ENCODE data around the gene EIF3K.

Gene EIF3K

DNA sequence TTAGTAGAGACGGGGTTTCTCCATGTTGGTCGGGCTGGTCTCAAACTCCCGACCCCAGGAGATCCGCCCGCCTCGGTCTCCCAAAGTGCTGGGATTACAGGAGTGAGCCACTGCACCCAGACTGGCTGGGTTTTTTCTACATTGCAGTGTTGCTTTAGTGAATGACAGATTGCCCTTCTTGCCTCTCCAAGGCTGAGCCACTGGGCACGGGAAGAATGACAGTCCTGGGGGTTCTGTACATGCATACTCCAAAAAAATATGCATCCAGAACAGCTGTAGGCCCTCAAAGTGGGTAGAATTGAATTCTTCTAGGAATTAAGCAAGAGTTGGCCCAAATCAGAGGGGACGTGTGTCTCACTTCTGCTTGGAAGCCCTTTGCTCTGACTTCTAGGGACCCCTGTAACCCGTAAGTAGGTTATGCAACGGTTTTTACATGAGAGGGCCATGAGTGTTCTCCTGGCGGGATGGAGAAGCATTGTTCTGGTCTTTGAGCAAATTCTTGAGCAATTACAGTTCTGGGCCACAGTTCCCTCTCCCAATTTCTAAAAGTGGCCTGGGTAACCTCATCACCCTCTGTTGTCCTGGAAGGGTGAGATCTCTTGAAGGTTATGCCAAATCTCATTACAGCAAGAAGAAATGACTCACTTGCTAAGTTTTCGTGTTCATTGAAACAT, 32.1 kb downstream of the EIF3K start:
- no peak for DNase-seq

DNA sequence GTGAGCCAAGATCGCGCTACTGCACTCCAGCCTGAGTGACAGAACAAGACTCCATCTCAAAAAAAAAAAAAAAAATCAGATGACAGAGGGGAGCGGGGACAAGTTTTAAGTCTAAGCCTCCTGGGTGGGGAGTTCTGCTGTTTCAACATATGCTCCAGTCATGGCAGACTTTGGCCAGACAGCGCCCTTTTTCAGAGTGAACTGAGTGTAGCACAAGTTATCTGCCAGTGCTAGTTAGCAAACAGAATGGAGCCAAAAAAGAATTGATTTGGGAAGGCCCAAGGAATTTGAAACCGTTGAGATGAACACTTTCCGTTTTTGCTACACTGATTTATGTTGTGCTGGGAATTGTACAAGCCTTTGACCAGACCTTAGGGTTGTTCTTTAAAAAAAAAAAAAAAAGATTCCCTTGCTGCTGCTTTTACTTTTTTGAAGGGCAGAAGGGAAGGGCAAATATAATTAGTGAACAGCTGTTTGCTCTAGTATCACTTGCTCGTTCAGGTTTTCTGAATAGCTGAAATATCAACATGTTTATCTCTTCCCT, 34.1 kb downstream of the EIF3K start:
- DNase-seq, result no peak

DNA sequence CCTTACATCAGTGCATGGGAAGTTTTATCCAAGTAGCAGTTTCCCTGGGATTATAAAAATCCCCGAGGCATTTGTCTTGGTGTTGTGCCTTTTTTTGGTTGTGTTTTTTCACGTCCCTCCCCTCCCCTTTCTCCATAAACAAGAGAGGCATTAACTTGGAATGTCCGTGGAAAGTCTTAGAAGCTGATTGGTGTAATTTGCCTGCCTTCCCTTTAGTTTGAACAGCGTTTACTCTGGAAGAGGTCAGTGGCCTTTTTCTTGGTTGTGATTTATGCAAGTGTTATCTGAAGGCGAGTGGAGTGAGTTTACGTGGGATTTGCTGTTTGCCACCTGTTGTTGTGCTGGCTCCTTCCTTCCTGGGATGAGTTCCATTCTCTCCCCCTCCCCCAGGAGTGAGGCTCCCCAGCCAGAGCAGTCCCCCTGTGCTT, 35.7 kb downstream of the EIF3K start:
- DNase-seq, result no peak

DNA sequence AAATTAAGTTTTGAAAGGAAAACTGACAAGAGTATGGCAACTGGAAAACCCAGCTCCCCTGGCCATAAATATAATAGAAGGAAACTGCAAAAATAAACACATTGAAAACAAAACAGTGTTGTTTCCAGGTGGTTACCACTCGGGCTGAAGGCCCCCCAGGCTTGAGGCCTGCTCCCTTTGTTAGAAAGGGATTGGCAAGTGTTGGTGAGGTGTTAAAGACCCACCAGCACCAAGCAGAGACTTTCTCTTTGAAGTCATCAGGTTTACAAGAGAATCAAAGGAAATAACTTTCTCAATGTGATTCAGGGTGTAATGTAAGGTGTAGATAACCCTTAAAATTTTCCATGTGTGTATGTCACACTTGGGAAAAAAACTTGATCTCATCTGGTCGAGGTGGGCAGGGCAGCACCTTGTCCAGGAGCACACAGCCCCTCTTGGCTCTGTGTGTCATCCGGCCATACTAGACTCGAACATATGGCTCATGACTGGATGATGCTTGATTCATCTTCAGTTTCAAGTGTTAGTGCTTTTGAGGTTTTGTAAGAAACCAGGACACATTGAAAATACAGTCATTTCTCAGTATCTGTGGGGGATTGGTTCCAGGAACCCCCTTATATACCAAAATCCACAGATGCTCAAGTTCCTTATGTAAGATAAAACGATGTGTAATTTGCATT, 36.3 kb downstream of the EIF3K start:
- no peak for DNase-seq

DNA sequence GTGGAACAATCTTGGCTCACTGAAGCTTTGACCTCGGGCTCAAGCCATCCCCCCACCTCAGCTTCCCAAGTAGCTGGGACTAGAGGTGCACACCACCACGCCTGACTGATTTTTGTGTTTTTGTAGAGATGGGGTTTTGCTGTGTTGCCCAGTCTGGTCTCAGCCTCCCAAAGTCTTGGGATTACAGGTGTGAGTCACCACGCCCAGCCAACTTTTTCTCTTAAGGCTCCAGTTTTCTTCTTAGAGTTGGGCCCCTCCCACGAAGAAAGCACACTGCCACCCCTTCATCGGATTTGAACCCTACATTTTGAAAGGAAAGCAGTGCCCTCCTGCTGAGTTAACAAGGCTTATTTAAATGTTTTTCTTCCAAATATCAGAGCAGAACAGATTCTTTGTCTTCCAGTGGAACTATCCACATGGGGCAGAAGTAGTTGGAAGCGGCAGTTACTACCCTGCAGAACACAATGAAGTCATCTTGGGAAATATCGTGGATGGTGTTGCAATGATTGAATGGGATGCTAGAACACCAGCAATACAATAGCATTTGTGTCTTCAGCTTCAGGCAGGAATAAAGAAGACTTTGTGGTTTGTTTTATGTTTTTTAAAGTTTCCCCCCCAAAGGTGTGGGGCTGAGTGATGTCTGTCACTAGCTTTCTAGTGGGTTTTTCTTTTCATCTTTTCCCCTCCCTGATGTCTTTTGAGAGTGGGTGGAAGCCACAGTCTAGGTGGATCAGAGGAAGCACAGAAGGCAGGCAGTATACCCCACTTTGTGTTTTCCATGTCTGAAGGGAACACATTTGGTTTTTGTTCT, 37.4 kb downstream of the EIF3K start:
- no peak for DNase-seq

DNA sequence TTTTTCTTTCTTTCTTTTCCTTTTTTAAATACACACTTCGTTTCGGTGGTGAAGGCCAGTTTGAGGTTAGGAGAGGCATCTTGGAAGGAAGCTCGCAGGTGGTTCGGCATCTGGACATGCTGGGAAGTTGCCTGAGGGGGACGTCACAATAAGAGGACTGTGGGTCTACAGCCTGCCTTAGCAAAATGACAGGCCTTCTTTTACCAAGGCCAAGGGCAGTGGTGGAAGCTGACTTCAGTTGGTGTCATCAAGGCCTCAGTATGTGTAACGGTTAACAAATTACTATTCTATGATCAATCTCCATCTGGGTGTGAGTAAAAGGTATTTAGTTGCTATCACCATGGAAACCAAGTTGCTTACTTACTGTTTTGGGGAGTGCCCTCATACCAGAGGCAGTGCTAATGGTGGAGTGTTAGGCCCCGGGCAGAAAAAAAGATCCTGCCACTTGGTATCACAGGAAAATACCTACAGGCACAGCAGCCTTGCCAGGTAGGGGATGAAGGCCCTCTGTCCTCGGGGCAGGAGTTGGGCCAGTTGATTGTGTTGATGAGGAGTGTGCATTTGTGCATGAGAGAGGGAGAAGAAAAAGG, 38.7 kb downstream of the EIF3K start:
- no peak for DNase-seq

DNA sequence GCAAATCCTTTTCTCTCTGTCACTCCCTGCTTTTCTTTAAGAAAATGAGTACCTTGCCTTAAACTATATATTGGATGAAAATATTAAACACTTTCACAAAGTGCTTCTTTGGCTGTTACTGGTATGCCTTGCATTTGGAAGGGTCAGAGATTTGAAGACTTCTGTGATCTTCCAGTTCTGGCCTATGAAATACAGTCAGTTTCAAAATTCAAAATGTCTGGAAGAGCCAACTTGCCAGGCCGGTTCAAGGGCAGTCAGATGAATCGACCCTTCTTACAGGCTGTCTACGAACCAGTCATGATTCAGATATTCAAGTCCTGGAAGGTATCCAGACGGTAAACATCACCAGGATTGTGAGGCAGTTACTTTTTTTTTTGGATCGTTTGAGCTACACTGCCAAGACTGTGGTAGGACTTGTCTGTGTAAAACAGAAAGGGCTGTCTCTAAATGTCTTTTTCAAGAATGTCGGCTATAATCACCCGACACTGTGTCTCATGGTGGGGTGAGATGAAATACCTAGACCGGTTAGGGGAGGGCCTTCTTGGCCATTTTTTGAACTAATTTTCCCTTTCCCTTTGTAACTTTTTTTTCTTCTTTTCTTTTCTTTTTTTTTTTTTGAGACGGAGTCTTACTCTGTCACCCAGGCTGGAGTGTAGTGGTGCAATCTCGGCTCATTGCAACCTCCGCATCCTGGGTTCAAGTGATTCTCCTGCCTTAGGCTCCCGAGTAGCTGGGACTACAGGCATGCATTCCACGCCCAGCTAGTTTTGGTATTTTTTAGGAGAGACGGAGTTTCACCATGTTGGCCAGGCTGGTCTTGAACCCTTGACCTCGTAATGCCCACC, 39.7 kb downstream of the EIF3K start:
- no peak for DNase-seq

DNA sequence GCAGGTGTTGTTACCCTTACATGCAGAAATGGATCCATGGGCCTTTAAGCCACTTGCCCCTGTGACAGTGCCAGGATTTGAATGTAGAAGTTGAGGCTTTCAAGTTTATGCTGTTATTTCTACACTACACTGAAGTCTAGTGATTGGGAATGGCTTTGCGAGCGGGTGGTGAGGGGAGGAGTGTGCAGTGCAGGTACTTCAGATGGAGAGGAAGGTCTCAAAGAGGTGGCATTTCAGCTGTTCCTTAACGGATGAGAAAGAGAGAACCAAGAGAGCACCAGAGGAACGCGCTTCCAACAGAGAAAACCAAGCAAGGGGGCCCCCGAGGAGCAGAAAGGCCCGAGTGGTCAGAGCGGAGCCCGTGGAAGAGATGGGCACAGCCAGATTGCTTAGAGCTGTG, 41.7 kb downstream of the EIF3K start:
- no peak for DNase-seq

DNA sequence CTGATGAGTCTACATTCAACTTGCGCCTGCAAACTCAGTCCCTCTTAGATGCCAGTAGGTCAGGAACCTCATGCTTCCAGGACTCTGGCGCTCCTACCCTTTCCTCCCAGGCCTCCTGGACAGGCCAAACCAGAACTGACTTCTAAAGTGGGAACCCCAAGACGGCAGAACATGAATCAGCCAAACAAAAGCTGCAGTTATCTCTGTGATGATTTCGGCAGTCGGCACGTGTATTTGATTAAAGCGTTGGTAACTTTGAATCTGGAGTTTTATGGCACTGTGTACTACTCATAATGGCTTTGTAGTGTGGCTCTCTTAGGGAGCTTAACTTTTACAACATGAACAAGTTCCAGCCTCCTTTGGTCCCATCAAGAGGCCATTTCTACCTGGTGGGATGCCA, 42.1 kb downstream of the EIF3K start:
- DNase-seq, result no peak

DNA sequence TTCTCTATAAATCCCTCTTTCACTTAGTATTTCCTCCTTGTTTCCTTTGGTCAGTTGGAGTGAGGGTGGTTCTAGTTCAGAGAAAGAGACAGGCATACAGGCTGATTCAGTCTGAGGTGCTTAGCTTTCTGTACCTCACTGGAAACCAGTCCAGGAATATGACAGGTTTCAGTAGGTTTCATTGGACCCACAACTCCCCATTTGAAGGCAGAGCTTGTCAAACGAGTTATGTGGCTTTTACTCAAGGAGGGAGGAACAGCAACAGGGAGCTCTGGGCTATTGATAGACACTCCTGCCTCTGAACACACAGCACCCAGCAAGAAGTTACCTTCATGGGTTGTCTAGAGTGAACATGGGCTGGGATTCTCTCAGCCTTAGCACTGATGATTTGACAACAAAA, 43.0 kb downstream of the EIF3K start:
- no peak for DNase-seq

DNA sequence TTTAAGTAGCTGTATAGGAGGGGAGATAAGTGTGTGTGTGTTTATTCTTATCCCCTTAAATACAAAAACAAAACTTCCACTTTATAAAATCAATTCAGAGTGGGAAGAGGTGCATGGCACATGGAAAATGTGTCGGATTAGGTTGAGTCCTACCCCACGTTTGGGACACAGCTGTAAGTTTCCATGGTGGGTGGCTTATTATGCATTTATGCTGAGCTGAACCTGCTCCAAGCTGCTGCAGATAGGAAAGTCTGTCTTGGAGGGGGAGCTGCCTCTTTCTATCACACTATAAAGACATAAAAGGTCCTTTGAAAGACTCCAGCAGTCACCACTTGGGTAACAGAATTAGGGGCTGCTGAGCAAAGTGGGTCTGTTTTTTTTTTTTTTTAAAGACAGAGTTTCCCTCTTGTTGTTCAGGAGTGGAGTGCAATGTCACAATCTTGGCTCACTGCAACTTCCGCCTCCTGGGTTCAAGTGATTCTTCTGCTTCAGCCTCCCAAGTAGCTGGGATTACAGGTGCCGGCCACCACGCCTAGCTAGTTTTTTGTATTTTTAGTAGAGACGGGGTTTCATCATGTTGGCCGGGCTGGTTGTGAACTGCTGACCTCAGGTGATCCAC, 43.7 kb downstream of the EIF3K start:
- DNase-seq, result no peak

DNA sequence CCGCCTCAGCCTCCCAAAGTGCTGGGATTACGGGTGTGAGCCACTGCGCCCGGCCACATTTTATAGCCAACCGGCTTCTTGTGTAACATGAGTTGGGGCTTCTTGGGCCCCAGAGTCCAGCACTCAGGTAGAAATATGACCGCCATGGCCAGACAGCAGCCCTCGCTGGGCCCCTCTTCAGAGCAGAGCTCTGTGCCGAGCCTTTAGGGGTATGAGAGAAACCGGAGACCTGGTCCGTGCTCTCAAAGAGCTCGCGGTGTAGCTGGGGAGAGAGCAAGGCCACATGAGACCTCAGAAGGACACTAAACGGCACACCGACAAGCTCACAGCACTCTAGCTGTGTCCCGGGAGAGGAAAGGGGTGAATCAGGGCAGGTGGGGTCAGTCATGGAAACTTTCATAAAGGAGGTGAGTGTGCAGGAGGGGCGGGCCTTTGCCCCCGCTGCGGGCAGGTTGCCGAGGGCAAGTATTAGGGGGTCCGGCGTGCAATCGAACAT, 44.2 kb downstream of the EIF3K start:
- DNase-seq, result no peak

DNA sequence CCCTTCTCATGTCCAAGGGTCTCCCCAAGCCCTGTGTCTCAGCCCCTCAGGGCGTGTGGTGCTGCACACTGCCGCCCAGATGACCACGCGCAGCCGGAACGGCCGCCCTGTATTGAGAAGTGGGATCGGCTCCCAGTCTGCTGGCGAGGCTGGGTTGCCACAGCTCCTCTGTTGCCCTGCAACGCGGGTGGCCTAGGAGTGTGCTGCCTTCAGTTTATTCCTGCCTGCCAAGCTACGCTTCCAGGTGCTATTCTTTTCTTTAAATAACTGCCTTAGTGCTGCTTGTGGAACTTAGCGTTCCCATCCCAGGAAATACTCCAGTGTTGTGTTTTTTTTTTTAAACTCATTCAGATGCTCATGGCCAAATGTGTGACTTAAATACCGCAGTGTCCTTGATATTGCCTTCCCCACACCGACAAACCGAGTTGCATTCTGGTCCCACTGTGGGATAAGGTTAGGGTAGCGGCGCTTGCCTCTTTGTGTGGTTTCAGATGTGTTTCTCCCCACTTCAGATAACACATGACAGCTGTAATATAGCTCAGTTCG, 45.0 kb downstream of the EIF3K start:
- DNase-seq, result no peak

DNA sequence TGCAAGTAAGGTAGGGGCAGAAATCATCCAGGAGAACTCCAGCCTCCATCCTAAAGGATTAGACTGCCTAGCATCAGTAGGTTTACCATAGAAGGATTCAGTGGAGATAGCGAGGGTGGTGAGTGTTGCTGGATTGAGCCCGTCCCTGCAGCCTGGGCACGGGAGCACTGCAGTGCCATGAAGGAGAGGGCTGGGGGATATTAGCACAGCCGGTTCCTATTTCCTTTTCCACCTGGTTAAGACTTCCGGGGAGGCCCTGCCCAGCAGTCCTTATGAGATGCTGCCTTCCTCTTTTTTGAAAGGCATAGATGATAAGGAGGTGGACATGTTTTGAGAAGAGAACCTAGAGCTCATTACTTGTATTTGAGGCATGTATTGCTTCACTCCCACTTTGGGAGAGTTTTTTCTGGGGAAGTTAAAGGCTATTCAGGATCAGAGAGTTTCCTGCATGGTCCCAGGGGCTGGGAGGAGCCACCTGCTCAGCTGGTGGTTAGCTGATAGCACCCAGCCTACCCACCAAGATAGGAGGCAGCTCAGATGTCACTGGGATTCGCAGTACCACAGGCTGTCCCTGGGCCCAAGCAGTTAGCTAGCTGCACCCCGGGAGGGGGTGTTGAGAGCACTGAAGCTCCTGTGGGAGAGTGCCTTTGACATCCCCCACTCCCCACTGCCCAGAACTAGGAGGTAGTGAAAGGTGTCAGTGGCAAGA, 45.7 kb downstream of the EIF3K start:
- no peak for DNase-seq

DNA sequence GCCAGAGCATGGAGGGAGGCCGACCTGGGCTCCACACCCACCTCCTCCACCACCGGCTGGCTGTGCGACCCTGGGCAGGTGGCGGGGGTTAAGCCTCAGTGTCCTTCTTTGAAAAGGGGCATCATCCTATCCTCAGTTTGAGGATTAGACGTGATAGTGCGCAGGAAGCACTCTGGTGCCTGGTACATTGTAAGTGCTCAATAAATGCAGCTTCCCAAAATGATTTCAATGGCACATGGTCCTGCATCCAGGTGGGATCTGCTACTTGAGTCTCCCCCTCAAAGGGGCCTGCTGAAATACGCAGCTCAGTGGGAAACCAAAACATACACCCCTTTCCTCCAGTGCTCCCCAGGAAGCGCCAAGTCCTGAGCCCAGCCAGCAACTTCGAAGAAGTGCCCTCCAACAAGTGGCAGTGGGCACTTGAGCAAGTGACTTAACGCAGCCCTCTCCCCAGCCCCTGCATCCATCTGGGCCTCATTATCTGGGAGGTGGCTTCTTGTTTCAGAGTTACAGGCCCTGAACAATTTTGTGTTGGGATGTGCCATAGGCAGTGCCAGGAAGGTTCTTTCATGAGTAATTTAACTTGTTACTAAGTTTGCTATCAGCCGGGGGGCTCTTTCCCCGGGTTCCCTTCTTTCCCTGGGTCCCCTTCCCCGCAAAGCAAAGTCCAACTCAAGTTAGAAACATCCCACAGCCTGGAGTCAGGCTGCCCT, 46.4 kb downstream of the EIF3K start:
- no peak for DNase-seq

DNA sequence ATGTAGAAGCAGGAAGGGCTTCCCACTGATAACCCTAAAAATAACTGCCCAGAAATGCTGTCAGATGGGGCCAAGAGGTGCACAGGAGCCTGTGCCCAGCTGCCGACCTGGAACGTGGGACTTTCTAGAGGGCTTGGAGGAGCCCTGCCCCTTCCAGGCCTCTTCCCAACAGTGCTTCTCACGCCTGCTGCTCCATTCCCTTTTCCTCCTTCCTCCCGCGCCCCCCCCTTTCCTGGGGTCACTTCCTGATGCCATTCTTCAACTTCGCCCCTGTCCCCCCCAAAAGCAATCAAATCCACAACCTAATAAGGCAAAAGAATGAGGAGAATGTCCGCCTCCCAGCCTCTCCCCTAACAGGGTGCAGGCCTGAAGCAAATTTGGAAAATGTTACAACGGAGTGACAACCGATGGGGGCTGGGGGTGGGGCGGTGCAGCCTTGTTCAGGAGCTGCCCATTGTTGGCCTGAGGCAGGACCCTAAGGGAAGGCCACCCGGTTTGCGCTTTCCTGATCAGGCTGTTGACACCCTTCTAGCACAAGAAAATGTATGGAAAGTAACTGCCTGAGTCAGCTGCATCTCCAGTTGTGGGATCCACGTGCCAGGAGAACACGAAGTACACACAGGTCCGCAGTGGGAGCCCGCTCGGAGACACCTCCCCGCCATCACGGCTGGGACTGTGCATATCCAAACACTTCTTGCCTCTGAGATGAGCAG, 47.1 kb downstream of the EIF3K start:
- no peak for DNase-seq

DNA sequence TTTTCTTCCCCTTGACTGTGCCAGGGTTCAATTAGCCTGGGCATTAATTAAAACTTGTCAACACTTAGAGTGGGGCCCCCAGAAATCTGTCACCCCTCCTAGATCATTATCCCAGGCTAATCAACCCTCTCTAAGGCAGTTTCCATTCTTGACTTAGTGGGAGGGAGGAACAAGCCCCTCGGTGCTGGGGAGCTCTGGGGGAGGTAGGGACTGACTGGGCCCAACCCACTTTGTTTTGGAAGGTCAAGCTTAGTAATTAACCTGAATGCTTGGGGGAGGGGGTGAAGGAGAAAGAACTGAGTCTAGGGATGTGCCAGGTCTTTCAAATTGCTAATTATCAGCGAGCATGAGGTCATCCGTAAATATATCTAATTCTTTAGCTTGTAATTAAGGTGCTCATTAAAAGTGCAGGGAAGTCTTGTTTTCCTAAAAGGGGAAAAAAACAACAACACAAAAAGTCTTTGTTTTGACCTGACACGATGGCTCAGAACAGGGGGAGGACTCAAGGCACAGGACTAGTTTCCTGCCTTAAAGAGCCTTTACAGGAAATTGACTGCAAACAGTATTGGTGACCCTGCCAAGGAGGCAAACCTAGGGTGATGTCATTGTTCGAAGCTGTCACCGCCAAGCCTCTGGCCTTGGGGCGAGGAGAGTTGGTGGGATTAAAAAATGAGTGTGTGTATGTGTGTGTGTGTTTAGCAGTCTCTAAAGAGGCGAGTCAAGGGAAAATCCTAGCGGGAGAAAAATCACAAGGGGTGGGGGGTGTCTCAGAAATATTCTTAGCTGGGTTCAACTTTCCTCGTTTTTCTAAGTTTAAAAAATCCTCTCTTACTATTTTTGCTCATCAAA, 47.9 kb downstream of the EIF3K start:
- DNase-seq, result peak in 1 of 2 donors; percentile 38

DNA sequence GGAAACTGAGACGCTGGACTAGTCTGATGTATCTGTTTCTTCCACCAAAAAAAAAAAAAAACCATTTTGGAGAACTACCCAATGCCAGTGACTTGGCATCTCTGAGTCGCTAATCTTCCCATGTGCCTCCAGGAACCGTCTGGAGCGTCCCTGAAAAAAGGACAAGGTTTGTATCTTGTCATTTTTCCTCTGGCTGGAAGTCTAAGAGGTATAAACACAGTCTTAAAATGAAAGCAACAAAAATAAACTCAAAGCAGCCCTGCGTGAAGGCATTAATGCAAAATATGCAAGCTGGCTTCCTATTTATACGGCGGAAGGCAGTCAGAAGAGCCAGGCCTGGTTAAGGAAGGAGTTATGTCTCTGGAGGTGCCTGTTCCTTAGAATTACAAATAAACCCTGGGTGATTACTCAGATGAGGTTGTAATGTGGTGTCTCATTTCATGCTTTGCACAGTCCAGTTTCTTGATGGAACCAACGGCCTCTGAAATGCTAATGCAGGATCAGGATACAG, 48.7 kb downstream of the EIF3K start:
- no peak for DNase-seq

Measured in bone marrow (tissue), 2 donors.